SU-DHL-6 (cell line): ENCODE data around the gene PCNX3.

Experiments used
- H2AFZ ChIP-seq: fragments of 200-600 bp; sonication (generic); 2 replicates; pipeline ENCODE4 v1.6.1; 2014; ENCODE audit warnings: low read depth, mild to moderate bottlenecking, moderate library complexity, mixed read lengths, antibody characterized with exemption, low read length; ENCODE audit not compliant: severe bottlenecking
- H3F3A ChIP-seq: fragments of 200-600 bp; shearing (Covaris generic); 2 replicates; pipeline ENCODE4 v1.6.0; 2016; ENCODE audit warnings: antibody characterized with exemption, mild to moderate bottlenecking; ENCODE audit not compliant: insufficient read depth
- H3K27ac ChIP-seq: fragments of 200-600 bp; sonication (generic); 2 replicates; pipeline ENCODE4 v1.5.1; 2016; ENCODE audit warnings: low read depth, mild to moderate bottlenecking, low read length, moderate library complexity, mixed read lengths
- H3K27me3 ChIP-seq: fragments of 200-600 bp; sonication (generic), shearing (Covaris generic); 2 replicates; pipeline ENCODE4 v1.6.0; 2014; ENCODE audit warnings: mild to moderate bottlenecking, low read length
- H3K36me3 ChIP-seq: fragments of 200-600 bp; sonication (generic); 2 replicates; pipeline ENCODE4 v1.6.1; 2014; ENCODE audit warnings: mild to moderate bottlenecking, low read length, mixed read lengths
- H3K4me2 ChIP-seq: fragments of 300-600, 200-600 bp; shearing (Covaris generic), sonication (generic); 2 replicates; pipeline ENCODE4 v1.6.0; 2014; ENCODE audit warnings: low read length, low read depth, mild to moderate bottlenecking; ENCODE audit not compliant: poor library complexity, severe bottlenecking
- H3K4me3 ChIP-seq: fragments of 200-600 bp; sonication (generic); 2 replicates; pipeline ENCODE4 v1.5.1; 2014; ENCODE audit warnings: antibody characterized with exemption, low read length, mild to moderate bottlenecking, mixed read lengths; ENCODE audit not compliant: insufficient read depth, poor library complexity, severe bottlenecking
- H3K79me2 ChIP-seq: fragments of 200-600 bp; sonication (generic); 2 replicates; pipeline ENCODE4 v1.6.1; 2014; ENCODE audit warnings: mild to moderate bottlenecking, low read length, moderate library complexity; ENCODE audit not compliant: insufficient read depth
- H3K9ac ChIP-seq: fragments of 200-600 bp; sonication (generic); 2 replicates; pipeline ENCODE4 v1.7.0; 2014; ENCODE audit warnings: mild to moderate bottlenecking, low read length
- H3K9me2 ChIP-seq: fragments of 200-600 bp; sonication (generic); replicated peaks from 2 replicates; pipeline ENCODE4 v1.6.1; 2014; ENCODE audit warnings: low read length; ENCODE audit not compliant: insufficient read depth
- H3K9me3 ChIP-seq: fragments of 200-600 bp; sonication (generic); 2 replicates; pipeline ENCODE4 v1.6.1; 2014; ENCODE audit warnings: low read length, mixed read lengths; ENCODE audit not compliant: insufficient read depth
- H4K20me1 ChIP-seq: fragments of 200-600 bp; sonication (generic); 2 replicates; pipeline ENCODE4 v1.6.1; 2014; ENCODE audit warnings: low read depth, mild to moderate bottlenecking, antibody characterized with exemption, low read length, moderate library complexity, mixed read lengths
- CTCF ChIP-seq: fragments of 200-600 bp; sonication (generic); IDR thresholded peaks from one replicate; pipeline ENCODE4 v1.5.1; 2017; ENCODE audit warnings: antibody characterized with exemption, mild to moderate bottlenecking, low read length, moderate library complexity; ENCODE audit not compliant: insufficient read depth, poor library complexity, severe bottlenecking
- EZH2phosphoT487 ChIP-seq: fragments of 200-600 bp; sonication (generic), shearing (Covaris generic); conservative IDR thresholded peaks from 2 replicates; pipeline ENCODE4 v1.6.1; 2018; ENCODE audit warnings: mild to moderate bottlenecking, antibody characterized with exemption, low read length, moderate library complexity, mixed read lengths

PCNX3 gene

DNA sequence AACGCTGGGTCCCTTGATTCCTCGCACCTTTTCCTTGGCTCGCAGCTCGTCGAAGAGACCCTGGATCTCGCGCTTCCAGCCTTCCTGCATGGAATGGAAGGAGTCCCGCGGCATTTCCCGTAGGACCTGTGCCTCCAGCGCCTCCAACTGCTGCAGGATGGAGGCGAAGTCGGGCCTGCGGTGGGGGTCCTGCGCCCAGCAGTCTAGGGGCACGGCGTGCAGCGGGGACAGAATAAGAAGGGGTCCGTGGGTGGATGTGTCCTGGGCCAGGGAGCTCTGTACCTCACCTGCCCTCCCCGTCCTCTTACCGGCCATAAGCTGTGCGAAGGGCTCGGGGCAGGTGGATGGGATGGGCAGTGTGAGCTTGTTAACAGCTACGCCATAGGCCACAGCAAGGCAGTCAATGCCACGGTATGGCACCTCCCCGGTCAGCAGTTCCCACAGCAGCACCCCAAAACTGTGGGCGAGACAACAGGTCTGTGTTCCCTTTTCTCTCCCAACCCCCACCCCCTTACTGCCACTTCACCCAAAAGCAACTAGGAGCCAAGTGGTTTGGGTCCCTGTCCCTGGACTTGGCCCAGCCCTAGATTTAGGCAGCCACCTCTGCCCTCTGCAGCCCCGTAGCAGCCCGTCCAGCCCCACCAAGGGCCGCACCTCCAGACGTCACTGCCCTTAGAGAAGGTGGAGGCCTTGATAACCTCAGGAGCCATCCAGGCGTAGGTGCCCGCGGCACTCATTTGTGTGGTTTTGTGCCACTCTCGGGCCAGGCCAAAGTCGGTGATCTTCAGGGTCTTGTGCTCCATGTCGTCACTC lies 7.8 kb upstream of the PCNX3 start:
- Histone ChIP-seq H3K79me2 (no peaks in the 10 kb centered on the region), H2AFZ (no peak overlapping the region), H3K36me3 (no peaks in the 10 kb centered on the region), H3K27ac (no peak overlapping the region), H3K9me2 (no peaks in the 10 kb centered on the region), H3F3A (no peaks in the 10 kb centered on the region), H3K9me3 (no peaks in the 10 kb centered on the region), H4K20me1 (no peaks in the 10 kb centered on the region), H3K27me3 (no peaks in the 10 kb centered on the region), H3K9ac (no peak overlapping the region), H3K4me2 (no peak overlapping the region), H3K4me3 (no peak overlapping the region)
- TF ChIP-seq EZH2phosphoT487 (no peak), CTCF (no peak)

GRCh38 chr11:65609229-65609628 lies 6.3 kb upstream of the PCNX3 start:
- Histone ChIP-seq H3K9ac (no peak overlapping the region), H3K36me3 (no peaks in the 10 kb centered on the region), H3K4me2 (no peak overlapping the region)

GRCh38 chr11:65609665-65610064 lies 5.9 kb upstream of the PCNX3 start:
- H3K36me3 ChIP-seq: no peaks in the 10 kb centered on the region
- TF ChIP-seq CTCF: no peak
- TF ChIP-seq EZH2phosphoT487: no peak
- H3K9me3 ChIP-seq: no peaks in the 10 kb centered on the region

More at GRCh38 chr11:65609229-65609628, 6.3 kb upstream of the PCNX3 start:
- Histone ChIP-seq H2AFZ (no peak overlapping the region), H3K4me3 (no peak overlapping the region), H3K27ac (no peak overlapping the region), H4K20me1 (no peaks in the 10 kb centered on the region), H3K9me3 (no peaks in the 10 kb centered on the region), H3K27me3 (no peaks in the 10 kb centered on the region), H3K9me2 (no peaks in the 10 kb centered on the region), H3K79me2 (no peaks in the 10 kb centered on the region), H3F3A (no peaks in the 10 kb centered on the region)
- TF ChIP-seq EZH2phosphoT487: no peak
- no peak for TF ChIP-seq CTCF

More at GRCh38 chr11:65609665-65610064, 5.9 kb upstream of the PCNX3 start:
- Histone ChIP-seq H3K9me2 (no peaks in the 10 kb centered on the region), H3K27ac (no peak overlapping the region), H3F3A (no peaks in the 10 kb centered on the region), H3K27me3 (no peaks in the 10 kb centered on the region), H3K79me2 (peaks cover under 1% of the 10 kb centered on the region; the same call in 1 of the 2 replicates), H4K20me1 (no peaks in the 10 kb centered on the region), H3K9ac (no peak overlapping the region), H3K4me3 (no peak overlapping the region), H3K4me2 (no peak overlapping the region), H2AFZ (no peak overlapping the region)
